Medulla oblongata (tissue), 1 donor: ENCODE results near the gene PHACTR3.
A peak's percentile ranks its signal among the peaks of the same experiment; 100 is the strongest.

ENCODE experiments used
- DNase-seq: peaks from one replicate; pipeline ENCODE4 v3.0.0-alpha.2; 2015; ENCODE audit errors: extremely low spot score

The PHACTR3 gene

DNA sequence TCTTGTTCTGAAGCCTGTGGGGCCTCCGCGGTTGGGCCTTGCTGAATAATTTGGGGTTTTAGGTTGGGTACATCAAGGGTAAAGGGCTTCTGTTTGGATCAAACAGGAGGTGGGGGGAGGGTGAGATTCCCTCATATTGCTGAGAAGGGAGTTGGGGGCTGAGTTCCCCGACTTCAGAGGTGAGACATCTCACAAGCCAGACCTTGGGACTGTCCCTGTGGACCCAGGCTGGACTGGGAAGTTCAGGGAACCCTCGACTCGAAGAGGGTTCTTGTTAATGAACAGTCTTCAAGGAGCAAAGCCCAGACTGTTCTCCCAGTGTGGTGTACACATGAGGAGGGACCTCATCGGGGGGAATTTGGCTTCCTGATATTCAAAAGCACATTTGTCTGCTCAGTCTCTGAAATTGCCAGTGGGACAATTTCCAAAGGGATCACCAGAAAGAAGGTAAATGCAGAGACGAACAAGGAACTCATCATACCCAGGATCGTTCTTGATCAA is 210.6 kb downstream of the PHACTR3 start:
- no peak for DNase-seq

- DNase-seq = no peak
Measured at GRCh38 chr20:59816146-59816738, 211.9 kb downstream of the PHACTR3 start.

DNA sequence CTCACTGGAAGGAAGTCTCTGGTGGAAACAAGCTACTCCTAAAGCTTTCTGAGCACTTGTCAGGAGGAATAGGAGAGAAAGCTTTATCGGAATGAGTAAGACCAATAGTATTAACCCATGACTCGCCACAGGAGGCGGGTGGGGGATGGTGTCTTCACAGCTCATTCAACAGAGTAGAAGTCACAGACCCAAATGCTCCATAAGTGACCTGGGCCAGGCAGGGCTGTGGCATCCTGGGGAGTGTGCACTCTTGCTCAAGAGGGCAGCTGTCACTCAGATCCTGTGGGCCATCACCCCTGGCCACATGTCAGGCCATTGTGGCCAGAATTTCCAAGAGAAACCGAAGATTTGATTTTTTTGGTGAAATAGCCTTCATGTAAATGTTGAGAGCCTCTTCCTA is 213.1 kb downstream of the PHACTR3 start:
- no peak for DNase-seq

DNA sequence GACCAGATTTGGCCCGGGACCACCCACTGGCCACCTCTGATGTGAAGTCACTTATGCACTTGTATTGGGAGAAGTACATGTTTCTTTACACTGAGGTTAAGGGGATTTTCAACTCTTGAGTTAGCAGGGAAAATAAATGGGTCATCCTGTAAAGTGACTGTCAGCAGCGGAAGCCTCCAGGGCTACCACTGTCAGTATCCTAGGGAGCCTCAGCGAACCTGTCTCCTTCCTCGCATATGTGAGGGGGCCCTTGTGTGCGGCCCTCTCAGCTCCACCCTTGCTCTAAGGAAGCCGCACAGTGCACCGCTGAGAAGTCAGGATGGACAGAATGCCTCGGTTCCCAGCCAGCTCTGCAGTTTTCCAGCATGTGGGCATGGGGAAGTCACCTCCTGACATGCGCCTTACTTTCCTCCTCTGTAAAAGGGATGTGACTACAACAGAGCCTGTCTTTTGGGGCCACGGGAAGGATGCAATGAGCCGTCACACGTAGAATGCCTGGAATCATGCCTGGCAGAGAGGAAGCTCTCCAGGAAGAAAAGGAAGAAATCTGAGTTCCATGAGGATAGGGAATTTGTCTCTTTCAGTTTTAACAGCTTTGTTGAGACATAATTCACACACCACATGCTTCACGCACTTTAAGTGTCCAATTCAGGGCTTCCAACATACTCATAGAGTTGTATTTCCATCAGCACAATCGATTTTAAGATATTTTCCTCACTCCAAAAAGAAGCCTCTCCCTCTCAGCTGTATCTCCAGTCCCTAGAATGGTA is 213.7 kb downstream of the PHACTR3 start:
- DNase-seq = no peak

DNA sequence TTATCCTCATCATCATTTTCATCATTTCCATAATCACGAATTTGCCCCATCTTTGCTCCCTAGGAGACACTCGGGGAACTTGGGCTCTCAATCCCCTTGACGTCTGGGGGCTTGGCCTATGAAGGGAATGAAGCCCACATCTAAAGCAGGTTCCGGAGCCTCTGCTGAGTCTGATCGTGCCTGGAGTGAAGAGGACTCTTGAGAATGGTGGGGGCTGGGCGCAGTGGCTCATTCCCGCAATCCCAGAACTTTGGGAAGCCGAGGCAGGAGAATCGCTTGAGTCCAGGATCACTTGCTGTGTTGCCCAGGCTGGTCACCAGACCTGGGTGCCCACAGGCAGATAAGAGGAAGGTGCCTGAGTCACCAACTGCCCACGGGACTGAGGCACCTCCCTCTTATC is 214.6 kb downstream of the PHACTR3 start:
- no peak for DNase-seq

DNA sequence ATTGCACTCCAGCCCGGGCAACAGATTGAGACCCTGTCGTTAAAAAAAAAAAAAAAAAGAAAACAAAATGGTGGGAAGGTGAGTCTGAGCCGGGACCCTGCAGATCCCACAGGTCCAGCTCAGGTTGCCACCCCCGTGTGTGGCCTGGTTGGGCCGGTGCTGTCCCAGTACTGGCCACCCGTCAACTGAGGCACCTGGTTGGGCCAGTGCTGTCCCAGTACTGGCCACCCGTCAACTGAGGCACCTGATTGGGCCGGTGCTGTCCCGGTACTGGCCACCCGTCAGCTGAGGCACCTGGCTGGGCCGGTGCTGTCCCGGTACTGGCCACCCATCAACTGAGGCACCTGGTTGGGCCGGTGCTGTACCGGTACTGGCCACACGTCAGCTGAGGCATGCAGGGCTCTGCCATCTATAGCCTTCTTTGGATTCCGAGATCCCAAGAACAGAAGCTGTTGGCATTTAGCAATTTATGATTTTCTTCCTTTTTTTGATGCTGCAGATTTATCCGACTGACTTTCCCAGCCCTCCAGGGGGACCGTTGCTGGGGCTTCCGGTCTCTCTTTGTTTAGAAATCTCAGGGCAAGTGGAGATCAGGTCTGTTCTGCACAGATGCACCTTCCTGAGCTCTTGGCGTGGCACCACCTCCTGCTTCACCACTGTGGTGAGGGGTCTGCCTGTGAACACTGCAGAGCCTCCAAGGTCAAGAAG is 215.3 kb downstream of the PHACTR3 start:
- no peak for DNase-seq

GRCh38 chr20:59820204-59821041 is 216.1 kb downstream of the PHACTR3 start:
- DNase-seq = peak; percentile 93

GRCh38 chr20:59821201-59821600 is 216.9 kb downstream of the PHACTR3 start:
- DNase-seq = no peak

GRCh38 chr20:59821788-59822187 is 217.4 kb downstream of the PHACTR3 start:
- DNase-seq = no peak

- DNase-seq = no peak
Measured at GRCh38 chr20:59822291-59823029, 218.1 kb downstream of the PHACTR3 start.

DNA sequence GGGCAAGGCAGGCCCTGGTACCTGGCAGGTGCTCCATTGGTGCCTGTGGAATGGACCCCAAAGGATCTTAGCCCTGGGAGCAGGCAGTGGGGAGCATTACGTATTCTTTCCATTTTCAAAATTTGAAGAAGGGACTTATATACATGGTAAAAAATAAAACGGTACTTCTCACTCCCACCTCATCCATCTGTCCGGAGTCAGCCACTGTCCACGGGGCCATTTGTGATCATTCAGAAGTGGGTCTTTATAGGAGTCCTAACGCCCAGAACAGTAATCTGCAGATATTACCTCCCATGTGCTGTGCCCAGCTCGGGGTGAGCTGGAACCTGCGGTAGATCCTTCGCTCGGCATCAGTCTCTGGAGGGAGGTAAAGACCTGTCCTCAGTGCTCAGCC is 218.7 kb downstream of the PHACTR3 start:
- no peak for DNase-seq

DNA sequence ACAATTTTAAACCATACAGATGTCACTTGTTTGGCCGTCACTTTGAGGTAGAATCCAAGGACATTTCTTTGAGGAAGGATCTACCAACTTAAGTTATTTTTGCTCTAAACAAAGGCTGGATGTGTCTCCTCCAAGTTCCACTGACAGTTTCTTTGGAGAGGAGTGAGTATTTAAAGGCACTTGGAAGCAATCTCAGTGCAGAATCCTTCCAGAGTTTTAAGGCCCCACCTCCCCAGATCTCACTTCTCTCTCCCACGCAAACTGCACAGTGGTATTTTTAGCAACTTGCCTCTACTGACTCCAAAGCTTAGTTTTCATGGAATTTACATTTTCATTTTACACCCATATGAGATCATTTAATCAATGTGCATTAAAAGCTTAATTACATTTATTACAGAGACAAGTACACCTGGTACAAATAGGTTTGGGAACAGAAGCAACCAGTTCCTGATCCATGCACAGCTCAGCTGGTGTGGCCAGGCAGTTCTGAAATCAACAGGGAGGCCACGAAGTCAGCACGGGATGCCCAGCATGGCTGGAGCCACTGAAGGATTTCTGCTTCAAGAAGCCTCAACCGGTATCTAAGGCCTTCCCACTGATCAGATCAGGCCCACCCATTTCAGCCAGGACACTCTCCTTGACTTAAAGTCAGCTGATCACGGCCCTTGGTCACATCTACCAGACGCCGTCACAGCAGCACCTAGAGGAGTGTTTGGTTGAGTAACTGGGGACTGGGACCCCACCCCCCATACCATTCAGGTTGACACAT is 219.3 kb downstream of the PHACTR3 start:
- peak; percentile 63 for DNase-seq

GRCh38 chr20:59824711-59825562 is 220.6 kb downstream of the PHACTR3 start:
- no peak for DNase-seq

DNA sequence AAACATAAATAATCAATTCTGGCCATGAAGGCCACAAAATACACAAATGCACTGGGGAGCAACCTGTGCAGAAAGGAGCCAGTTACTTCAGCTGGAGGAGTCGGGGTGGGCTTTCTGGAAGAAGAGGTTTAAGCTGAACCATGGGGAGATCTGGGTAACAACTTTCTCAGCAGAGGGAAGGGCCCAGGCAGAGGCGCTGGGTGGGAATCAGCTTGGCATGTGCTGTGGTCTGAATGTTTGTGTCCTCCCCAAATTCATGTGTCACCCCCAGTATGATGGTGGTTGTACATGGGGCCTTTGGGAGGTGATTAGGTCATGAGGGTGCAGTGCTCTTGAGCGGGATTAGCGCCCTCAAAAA is 221.2 kb downstream of the PHACTR3 start:
- DNase-seq = no peak

DNA sequence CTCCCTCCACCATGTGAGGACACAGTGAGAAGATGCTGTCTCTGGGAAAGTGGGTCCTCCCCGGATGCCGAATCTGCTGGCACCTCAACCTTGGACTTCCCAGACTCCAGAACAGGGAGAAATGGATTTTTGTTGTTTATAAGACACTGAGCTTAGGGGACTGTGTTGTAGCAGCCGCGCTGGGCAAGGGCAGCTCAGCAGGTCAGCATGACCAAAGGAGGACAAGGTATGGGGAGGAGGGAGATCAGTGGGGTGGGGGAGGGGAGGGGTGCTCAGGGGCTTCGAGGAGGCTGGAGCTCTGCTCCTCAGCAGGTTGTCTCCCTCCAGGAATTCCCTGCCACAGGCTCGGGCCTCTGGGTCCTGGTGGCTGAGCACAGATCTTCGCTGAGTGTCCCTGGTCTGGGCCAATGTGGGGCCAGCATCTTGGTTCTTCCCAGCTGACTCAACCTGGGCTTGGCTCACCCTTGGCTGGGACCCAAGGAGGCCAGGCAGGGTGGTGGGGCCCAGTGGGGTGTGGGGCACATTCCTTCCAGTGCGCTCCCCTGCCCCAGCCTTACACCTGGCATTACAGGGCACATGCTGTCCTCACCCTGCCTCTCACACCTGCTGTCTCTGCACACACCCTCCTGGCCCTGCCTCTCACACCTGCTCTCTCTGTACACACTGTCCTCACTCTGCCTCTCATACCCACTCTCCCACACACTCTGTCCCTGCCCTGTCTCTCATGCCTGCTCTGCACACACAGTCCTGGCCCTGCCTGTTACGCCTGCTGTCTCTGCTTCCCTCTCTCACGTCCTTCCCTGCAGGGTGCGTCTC is 221.8 kb downstream of the PHACTR3 start:
- DNase-seq = no peak

DNA sequence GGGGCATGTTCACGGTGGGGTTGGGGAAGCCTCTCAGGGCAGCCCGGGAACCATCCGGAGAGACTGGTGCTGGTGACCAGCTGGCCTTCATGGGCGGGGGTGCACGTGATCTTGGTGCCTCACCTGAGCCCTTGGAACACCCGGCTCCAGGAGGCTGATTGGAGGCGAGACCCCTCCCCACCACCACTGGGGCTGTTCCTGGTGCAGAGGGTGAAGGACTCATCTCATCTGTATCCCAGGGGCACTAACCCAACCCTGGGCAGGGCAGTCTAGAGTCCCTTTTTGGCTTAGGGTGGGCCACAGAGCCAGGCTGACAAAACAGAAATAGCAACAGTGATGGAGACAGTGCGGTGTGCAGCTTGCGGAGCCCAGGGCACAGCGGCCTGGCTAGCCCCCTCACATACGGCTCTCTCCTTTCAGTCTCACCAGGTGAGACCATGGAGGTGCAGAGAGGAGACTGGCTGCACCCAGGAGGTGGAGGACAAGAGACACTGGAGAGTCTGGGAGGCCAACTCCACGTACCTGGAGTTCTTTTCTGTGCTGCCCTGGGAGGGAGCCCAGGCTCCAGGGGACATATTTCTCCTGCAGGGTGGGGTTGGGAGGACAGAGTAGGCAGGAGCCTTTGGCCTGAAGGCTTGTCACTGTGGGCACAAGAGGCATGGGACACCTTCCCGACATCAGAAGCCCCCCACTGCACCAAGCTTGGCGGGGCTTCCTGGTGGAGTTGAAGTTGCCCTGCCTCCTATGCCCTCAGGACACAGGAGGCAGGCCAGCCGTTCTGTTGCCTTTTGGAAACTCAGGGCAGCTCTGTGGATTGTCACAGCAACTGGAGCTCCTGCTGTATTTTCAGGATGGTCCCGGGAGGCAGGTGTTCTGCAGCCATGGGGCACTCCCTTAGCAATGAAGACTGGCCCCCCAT is 223.1 kb downstream of the PHACTR3 start:
- no peak for DNase-seq
